GM21367 (cell line): Measurements from ENCODE around the gene ALG14.
"Not testable (repeated sequence)": the region's sequence is repeated elsewhere in the genome, so short reads cannot be mapped to it uniquely, and the experiment has no call there.

Source experiments
- ATAC-seq: cut with Tn5 transposase; IDR thresholded peaks from one replicate; pipeline ENCODE4 v1.9.1; 2021; ENCODE audit not compliant: unreplicated experiment

ALG14 gene

DNA sequence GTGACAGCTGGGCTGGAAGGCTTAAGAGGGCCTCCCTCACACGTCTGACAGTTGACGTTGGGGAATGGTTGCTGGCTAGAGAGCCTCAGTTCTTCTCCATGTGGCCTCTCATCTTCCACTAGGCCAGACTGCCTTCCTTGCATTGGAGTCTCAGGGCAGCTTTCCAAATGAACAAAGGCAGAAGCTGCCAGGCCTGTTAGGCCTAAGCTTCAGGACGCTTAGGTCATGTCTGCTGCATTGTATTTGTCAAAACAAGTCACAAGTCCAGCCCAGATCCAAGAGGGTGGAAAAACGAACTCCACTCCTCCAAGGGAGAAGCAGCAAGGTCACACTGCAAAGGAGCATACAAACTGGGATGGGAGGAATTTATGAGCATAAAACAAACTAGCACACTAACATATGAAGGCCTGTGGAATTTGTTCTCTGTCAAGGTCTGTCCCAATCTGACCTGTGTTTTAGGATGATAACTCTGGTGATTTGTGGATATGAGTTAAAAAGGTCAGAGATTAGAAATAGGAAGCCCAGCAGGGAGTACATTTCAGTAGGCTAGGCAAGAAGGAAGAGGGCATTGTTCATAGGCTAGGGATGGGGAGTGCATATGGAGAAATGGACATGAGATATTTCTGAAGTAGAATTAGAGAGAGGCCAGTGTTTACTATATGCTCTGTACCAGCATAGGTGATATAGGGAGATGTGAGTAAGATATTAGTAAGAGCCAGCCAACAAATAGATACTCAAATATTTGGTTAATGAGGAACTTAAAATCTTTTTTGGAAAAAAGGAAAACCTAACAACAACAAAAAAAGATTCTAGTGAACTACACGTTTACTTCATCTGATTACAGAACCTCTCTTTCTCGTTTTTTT, 116.8 kb downstream of the ALG14 start:
- no peak for ATAC-seq

GRCh38 chr1:94954263-94955220, 118.2 kb downstream of the ALG14 start:
- ATAC-seq, result no peak

DNA sequence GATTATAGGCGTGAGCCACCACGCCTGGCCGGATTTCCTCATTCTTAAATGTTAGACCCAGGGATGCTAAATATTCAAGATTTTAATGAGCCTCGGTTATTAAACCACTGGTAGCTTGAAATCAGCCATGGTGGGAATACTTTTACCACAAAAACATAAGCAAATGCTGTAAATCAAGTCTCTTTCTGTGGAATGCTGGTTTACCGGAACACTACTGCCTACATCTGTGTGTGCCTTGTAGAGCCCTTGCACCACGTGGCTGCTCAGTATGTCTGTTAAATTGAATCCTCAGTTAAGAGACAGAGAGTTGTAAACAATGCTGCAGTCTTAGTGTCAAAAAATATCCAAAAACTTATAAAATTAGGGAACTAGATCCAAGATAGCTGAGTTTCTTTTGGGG, 119.0 kb downstream of the ALG14 start:
- ATAC-seq, result no peak

DNA sequence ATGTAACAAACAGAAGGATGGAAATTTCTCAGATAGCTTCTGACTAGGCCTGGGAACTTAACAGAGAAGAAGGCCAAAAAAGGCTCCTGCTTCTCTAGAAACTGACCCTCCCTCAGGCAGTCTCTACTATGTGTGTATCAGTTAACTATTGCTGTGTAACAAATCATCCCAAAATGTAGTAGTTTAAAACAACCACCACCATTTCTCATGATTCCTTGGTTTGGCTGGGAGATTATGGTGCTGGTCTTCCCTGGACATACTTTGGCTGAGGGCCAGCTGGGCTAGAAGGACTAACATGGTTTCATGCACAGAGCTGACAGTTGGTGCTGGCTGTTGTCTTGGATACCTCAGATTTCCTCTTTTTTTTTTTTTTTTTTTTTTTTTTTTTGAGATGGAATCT, 119.6 kb downstream of the ALG14 start:
- ATAC-seq, result no peak

DNA sequence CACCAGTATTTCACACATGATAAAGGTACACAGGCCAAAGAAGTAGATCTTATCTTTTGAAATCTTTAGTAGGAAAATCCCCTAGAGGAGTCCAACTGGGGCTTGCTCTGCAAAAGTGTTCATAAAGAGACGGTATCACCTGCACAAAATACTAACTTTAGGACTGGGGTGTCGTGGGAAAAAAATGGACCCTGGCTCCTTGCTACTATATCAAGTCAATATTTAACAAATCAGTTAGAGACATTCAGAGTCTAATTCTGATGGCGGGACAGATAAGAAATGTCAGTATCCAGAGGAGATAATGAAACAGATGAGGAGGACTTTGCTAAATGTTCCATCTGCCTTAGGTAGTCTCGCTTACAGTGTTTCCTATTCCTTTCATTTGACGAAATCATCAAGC, 120.2 kb downstream of the ALG14 start:
- no peak for ATAC-seq

DNA sequence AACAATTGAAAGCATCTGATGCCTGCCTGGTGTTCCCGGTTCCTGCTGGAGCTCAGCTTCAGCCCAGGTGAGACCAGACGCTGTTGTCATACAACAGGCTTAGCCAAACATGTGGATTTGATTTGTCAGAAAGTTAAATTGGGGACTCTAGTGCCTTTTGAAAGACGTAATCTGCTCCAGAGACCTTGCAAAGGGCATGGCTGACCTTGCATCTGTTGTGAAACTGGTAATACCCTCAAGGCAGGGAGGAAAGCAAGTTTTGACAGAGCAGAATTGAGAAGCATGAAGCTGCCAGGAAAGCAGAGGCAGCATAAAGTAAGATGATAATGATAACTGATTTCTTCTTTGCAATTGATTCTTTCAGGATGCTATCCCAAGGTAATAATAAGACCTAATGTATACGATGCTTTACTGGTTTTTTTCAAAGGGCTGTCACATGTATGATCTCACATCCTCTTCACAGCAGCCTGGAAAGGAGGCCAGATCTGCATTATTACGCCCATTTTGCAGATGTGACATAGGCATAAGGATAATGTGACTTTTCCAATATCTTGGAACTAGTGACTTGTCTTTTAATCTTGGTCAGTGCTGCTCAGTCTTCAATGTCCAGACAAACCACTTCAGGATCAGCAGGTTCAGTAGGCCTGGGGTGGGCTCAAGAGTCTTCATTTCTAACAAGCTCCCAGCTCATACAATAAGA, 121.1 kb downstream of the ALG14 start:
- no peak for ATAC-seq

DNA sequence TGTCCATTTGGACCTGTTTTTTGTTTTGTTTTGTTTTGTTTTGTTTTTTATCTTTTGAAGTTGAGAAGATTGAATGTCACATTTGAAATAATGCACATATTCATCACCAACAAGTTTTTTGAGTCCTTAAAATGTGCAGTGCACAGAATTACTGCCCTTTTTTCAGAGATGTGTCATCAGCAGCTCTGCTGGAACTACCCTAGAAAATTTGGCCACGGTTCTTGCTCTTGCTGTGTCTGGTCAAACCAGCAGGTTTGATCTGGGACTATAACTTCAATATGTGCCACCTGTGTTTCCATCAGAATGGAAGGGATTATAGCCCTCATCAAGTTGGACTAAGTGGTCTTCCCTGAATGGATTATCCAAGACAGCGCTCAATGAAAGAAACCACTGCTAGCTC, 121.7 kb downstream of the ALG14 start:
- no peak for ATAC-seq

DNA sequence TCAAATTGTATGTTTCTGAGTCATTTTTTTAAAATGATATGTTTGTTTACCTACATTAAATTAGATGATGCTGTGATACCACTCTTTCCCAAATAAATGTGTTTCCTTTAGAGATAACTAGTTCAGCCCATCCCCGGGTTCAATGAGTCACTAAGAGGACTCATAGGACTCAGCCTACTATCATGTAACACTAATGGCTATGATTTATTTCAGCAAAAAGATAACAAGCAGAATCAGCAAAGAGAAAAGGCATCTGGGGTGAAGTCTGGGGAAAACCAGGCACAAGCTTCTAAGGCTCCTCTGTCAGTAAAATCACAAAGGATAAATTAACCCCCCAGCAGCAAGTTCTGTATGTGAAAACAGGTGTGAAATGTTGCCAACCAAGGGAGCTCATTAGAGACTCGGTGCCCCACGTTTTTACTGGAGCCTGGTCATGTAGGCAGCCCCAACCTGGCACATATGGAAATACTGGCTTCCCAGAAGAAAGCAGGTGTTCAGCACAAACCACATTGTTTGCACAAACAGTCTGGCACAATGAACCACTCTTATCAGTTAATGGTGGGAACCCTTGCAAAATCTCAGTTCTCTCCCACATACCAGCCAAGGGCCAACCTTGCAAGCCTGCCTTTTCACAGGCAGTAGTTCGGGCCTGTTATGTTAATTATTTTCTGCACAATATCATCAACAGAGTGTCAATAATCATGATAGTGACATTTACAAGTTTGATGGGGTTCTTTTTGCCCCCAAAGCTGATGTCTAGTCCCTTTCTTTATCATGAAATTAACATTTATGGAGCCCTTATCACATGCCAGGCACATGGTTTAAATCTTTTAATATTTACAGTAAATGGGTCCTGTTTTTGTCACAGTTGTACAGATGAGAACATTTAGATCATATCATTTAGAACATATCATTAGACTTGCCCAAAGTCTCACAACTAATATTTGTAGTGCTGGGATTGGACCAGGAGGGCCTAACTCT, 122.8 kb downstream of the ALG14 start:
- no peak for ATAC-seq

GRCh38 chr1:94947437-94947836, 125.3 kb downstream of the ALG14 start:
- no peak for ATAC-seq

GRCh38 chr1:94946886-94947285, 125.9 kb downstream of the ALG14 start:
- ATAC-seq, result no peak

- no peak for ATAC-seq
Measured at GRCh38 chr1:94942171-94943128, 130.3 kb downstream of the ALG14 start.

DNA sequence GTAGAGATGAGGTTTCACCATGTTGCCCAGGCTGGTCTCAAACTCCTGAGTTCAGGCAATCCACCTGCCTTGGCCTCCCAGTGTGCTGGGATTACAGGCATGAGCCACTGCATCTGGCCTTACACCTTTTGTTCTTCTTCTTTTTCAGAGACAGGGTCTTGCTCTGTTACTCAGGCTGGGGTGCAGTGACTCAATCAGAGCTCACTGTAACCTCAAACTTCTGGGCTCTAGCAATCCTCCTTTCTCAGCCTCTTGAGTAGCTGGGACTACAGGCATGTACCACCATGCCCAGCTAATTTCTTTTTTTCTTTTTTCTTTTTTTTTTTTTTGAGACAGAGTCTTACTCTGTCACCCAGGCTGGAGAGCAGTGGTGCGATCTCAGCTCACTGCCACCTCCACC, 131.3 kb downstream of the ALG14 start:
- not testable (repeated sequence) for ATAC-seq

GRCh38 chr1:94940738-94941137, 132.0 kb downstream of the ALG14 start:
- ATAC-seq, result no peak

- ATAC-seq, result no peak
Measured at GRCh38 chr1:94937820-94938219, 134.9 kb downstream of the ALG14 start.

GRCh38 chr1:94936861-94937620, 135.7 kb downstream of the ALG14 start:
- ATAC-seq, result no peak

GRCh38 chr1:94935476-94935875, 137.3 kb downstream of the ALG14 start:
- ATAC-seq, result no peak

DNA sequence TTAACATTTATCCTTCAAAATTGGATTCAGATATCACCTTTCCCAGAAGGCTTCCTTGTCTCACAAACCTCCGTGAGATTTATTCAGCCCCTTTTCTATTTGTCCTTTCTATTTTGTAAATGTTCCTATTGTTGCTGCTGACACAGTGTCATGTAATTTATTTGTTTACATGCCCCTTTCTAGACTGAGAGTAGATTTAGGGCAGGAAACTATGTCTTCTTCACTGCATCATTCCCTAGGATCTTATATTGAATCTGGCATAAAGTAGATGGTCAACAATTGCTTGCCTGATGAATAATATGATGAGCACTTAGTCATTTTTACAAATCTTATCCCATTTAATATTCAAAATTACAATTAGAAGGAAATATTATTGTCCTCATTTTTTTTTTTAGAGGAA, 137.7 kb downstream of the ALG14 start:
- ATAC-seq, result no peak

- no peak for ATAC-seq
Measured at GRCh38 chr1:94934551-94934950, 138.2 kb downstream of the ALG14 start.
